ENCODE data around the gene KIAA0513. TPM values are rescaled to one million over a fixed set of nuclear protein-coding genes. Genes with fewer than 3 reads are reported as not detected.

Gene KIAA0513
- total and polyA plus RNA-seq, 2 experiments from 2014 or later, result 12.8 to 24.6 TPM

DNA sequence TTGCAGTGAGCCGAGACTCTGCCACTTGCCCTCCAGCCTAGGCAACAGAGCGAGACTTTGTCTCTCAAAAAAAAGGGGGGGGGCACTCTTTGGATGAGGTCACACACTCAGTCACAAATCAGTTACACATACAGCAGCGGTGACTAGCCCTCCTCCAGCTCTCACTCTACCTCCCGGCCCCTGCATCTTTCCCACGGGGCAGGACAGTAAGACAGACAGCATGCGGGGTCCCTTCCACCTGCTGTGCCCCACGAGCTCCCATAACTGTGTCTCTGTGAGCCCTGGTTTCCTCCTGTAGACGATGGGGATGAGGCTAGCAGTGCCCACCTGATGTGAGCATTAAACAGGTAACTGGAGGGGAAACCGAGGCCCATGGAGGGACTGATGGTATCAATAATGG lies 79.5 kb downstream of the KIAA0513 start:
- Histone ChIP-seq H3K27ac (no peak overlapping the region), H3K36me3 (no peaks in the 10 kb centered on the region), H3K4me1 (ENCODE audit: low read depth) (no peaks in the 10 kb centered on the region), H3K27me3 (no peaks in the 10 kb centered on the region), H3K4me3 (no peak overlapping the region), H3K9me3 (ENCODE audit: low read depth) (no peaks in the 10 kb centered on the region)
- TF ChIP-seq CTCF (IDR thresholded peaks at IDR 0.05; ENCODE audit: low read depth, low read length), result no peak
- no peak for DNase-seq (ENCODE audit: low read depth in 1 of 2, low spot score in 1 of 2)

GRCh38 chr16:85107532-85107931 lies 79.9 kb downstream of the KIAA0513 start:
- Histone ChIP-seq H3K4me1 (ENCODE audit: low read depth) (no peaks in the 10 kb centered on the region), H3K9me3 (ENCODE audit: low read depth) (no peaks in the 10 kb centered on the region), H3K27me3 (no peaks in the 10 kb centered on the region), H3K27ac (no peak overlapping the region), H3K36me3 (no peaks in the 10 kb centered on the region), H3K4me3 (no peak overlapping the region)
- no peak for TF ChIP-seq CTCF (IDR thresholded peaks at IDR 0.05; ENCODE audit: low read depth, low read length)
- no peak for DNase-seq (ENCODE audit: low read depth in 1 of 2, low spot score in 1 of 2)

- no peaks in the 10 kb centered on the region for H3K27me3 ChIP-seq
- no peak for DNase-seq (ENCODE audit: low read depth in 1 of 2, low spot score in 1 of 2)
- H3K9me3 ChIP-seq (ENCODE audit: low read depth), result no peaks in the 10 kb centered on the region
- TF ChIP-seq CTCF (IDR thresholded peaks at IDR 0.05; ENCODE audit: low read depth, low read length), result no peak
- H3K4me3 ChIP-seq, result no peak overlapping the region
- no peaks in the 10 kb centered on the region for H3K36me3 ChIP-seq
- no peak overlapping the region for H3K27ac ChIP-seq
- H3K4me1 ChIP-seq (ENCODE audit: low read depth), result no peaks in the 10 kb centered on the region
These were observed 82.5 kb downstream of the KIAA0513 start for GRCh38 chr16:85110105-85110504.

- DNase-seq (ENCODE audit: low read depth in 1 of 2, low spot score in 1 of 2), result no peak
- H3K27me3 ChIP-seq, result no peaks in the 10 kb centered on the region
- H3K9me3 ChIP-seq (ENCODE audit: low read depth), result no peaks in the 10 kb centered on the region
- no peaks in the 10 kb centered on the region for H3K4me1 ChIP-seq (ENCODE audit: low read depth)
- no peak for TF ChIP-seq CTCF (IDR thresholded peaks at IDR 0.05; ENCODE audit: low read depth, low read length)
- H3K27ac ChIP-seq, result no peak overlapping the region
- no peaks in the 10 kb centered on the region for H3K36me3 ChIP-seq
- H3K4me3 ChIP-seq, result no peak overlapping the region
These were observed 83.6 kb downstream of the KIAA0513 start for GRCh38 chr16:85111184-85111583.

GRCh38 chr16:85112364-85112763 lies 84.8 kb downstream of the KIAA0513 start, which contains the start of gene CIBAR2:
TSS of gene CIBAR2 (minus strand) at chr16:85112472. CDS start at chr16:85112352, 120 bp downstream.
- Histone ChIP-seq H3K27me3 (no peaks in the 10 kb centered on the region), H3K27ac (no peak within 1 kb of the TSS), H3K4me1 (ENCODE audit: low read depth) (no peaks in the 10 kb centered on the region), H3K4me3 (no peak within 1 kb of the TSS), H3K36me3 (no peaks in the 10 kb centered on the region), H3K9me3 (ENCODE audit: low read depth) (no peaks in the 10 kb centered on the region)
- TF ChIP-seq CTCF (IDR thresholded peaks at IDR 0.05; ENCODE audit: low read depth, low read length), result no peak
- DNase-seq (ENCODE audit: low read depth in 1 of 2, low spot score in 1 of 2), result no peak

All from cardiac muscle cell (in vitro differentiated cells and primary cell).